ENCODE data around the gene PARP6. TPM values are rescaled to one million over a fixed set of nuclear protein-coding genes. Genes with fewer than 3 reads are reported as not detected.

Gene PARP6
- total RNA-seq, 1 donor from 2014 or later, result 31.4 TPM

DNA sequence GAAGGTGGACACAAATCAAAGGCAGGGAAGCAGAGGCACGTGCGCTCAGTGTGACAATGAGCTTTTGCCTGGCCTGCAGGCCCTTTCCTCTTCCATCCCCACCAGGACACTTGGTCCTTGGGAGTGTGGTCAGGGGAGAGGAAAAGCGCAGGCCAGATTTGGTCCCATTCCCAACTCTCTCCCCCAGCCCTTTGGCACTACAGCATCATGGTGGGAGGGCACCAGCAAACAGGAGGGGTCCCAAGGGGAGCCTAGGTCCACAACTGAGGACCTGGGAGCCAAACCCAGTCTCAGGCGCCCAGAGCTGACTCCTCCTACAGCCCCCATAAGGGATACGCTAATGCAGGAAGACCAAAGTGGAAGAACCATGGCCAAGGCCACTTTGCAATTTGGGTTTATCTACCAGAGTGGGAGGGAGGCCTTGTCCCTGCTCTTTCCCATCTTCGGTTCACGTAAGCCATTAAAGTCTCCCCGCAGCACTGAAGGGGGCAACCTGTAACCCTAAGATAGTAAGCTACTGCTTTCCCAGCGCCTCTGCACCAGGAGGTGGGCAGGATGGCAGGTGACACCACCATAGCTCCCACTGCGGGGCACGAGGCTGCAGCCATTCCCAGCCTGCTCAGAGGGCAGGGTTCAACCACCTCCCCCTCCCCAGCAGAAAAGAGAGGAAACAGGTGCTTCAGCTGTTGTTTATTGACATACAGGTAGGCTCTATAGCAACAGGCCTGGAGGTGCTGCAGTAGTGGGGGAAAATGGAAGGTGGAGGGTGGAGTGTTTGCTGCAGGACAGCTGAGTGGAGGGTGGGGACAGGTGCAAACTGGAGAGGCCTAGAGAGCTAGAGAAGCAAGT lies 73.8 kb downstream of the PARP6 start:
- no peak for DNase-seq

GRCh38 chr15:72197460-72198355 lies 74.6 kb downstream of the PARP6 start, which contains the start of gene GRAMD2A:
TSS of gene GRAMD2A (minus strand) at chr15:72197787.
- peak; percentile 39 for DNase-seq

DNA sequence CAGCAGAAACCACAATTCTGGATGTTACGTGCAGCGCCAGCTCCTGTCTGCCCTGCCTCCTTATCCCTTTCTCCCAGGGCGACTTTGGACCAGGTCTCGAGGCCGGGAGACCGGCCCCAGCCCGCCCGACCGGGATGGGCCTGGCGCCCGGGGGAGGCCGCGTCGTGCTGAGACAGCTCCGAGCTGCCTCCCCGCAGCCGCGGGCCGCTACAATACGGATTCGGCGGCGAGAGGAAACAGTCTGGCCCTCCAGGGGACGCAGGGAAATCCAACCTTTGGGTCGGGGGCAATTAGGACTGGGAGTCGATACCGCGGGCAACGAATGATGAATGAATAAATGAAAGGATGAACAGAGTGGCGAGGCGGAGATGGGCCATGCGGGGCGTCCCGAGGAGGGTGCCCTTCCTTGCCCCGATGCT lies 75.3 kb downstream of the PARP6 start:
- DNase-seq, result no peak

- no peak for DNase-seq
These were observed 75.8 kb downstream of the PARP6 start for GRCh38 chr15:72196409-72197040.

DNA sequence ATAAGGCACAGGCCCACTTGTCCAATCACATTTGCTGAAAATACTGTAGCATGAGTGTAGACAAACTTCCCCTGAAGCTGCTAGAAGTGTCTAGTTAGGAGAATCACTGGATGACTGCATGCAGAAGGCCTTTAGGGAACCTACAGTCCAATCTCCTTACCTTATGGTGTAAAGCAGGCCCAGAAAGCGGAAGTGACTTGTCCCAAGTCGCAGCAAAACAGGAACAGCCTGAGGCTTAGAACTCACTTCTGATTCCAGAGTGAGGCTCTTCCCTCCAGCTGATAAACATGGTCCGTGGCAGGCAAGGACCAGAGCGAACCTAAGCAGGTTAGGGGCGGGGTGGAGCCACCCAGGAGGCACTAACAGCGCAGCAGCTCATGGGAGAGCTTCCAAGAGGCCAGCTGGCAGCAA lies 77.2 kb downstream of the PARP6 start:
- DNase-seq, result no peak

DNA sequence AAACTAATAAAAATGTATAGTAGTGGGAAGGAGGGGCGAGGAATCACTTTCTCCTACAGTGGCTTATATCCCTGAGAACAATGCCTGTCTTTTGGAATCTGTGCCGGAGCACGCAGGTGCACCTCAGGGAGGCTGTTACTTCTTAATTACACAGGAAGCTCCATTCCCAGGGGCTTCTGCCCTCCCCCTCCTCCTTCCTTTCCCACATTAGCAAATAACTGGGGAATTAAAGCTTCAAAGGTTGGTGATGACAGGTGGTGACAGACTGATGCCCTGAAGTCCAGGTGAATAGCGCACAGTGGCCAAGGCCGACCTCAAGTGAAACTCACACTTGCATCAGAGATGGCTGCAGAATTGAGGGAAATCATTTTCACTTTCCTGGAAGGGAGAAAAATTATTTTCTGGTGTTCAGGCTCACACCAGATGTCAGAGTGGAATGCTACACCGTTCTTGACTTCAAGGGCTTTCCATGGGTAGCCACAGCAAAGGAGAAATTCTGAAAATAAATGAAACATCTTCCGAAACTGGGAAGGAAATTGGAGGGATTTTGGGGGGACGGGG lies 78.4 kb downstream of the PARP6 start:
- no peak for DNase-seq

GRCh38 chr15:72192416-72192815 lies 79.9 kb downstream of the PARP6 start:
- DNase-seq, result no peak

Other genes starting within 250 kb of the PARP6 start
- 111 TPM for gene MYO9A, start 154.4 kb downstream of the PARP6 start, total RNA-seq
- 4.7 TPM for gene SENP8, start 154.2 kb downstream of the PARP6 start, total RNA-seq
- 0.51 TPM for gene GRAMD2A, start 74.8 kb downstream of the PARP6 start, total RNA-seq
- gene PKM, start 41.4 kb downstream of the PARP6 start, total RNA-seq, result 951 TPM
- 1.3 TPM for gene CELF6, start 47.6 kb upstream of the PARP6 start, total RNA-seq
- 59.5 TPM for gene HEXA, start 103.5 kb upstream of the PARP6 start, total RNA-seq
- not detected for gene TMEM202, start 125.8 kb upstream of the PARP6 start, total RNA-seq
- gene ARIH1, start 201.8 kb upstream of the PARP6 start, total RNA-seq, result 70.5 TPM

Data from tongue (tissue), 2 donors.